HS-5 (cell line): ENCODE data around the gene DPYD.
"Not testable (repeated sequence)": the region's sequence is repeated elsewhere in the genome, so short reads cannot be mapped to it uniquely, and the experiment has no call there.

Source experiments
- DNase-seq: peaks from one replicate; pipeline ENCODE4 v3.0.0-alpha.2; 2012; ENCODE audit warnings: low read depth

The DPYD gene

GRCh38 chr1:97277891-97278654, 642.8 kb downstream of the DPYD start:
- DNase-seq = peak; percentile 71

DNA sequence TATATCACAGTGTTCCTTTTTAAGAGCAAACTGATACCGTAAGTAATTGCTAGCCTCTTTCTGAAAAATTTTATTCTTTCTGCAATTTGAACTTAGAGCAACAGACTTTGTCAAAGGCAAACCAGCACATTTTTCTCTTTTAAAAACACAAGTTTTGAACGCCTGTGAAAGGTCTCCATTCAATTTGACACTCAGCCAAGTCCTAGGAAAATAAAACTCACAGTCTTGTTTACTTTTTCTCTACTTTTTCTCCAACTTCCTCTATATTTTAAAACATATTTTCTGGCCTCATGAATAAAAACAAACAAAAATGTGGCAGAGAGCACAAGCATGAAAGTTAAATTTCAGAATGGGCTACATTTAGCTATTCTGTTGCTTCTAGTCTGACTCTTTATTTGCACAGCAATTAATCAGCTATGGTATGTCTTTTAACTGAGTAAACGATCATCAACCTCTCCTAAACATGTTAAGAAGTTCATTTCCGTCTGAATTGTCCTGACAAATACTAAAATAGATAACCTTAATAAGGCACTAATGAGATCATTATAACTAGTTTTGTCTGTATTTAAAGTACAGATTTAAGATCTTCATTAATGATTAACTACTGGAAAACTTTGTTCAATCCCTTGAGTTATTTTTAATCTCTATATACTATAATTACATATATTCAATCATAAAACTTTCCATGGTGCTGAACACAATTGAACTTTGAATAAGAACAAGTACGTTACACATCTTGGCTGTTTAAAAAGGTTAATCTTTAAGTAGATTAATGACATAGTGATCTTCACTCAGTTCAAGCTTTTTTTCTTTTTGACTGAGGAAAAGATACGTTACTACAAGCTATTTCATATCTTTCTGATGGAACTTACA, 648.7 kb downstream of the DPYD start:
- no peak for DNase-seq

- DNase-seq = no peak
Measured at GRCh38 chr1:97270508-97271307, 650.1 kb downstream of the DPYD start.

DNA sequence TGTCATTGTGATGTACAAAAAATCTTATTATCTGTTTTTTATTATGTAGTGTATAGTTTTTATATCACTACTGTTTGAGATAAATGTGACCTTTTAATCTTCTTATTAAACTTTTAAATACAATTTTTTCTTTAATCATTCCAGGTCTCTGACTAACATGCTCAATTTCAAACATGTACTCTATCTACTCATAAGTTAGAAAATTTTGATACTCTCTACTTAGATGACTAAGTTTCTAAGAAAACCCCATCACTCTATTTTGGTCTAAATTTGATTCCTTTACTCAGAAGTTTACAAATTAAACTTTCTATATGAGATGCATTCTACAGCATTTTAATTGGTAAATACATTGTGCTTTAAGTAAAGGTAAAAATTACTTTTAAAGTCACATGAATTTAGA, 655.2 kb downstream of the DPYD start:
- no peak for DNase-seq

DNA sequence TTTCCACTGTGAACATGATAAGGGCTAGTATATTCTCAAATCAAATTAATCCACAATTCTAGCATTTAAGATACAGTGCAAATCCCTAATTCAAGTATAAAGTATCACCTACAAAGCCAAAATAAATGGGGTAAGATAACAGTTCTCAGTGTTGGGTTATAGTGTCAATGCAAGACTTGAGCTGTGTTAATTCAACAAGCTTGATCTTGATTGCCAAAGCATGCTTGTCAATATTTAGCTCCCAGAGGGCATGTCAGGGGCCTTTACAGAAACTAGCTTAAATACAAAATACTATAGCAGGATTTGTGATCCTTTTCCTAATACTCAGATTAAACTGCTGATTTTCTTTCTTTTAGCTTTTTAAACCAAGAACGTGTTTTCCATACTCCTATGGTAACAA, 658.0 kb downstream of the DPYD start:
- no peak for DNase-seq

GRCh38 chr1:97258597-97258996, 662.2 kb downstream of the DPYD start:
- no peak for DNase-seq

- no peak for DNase-seq
Measured at GRCh38 chr1:97254731-97255463, 665.9 kb downstream of the DPYD start.

DNA sequence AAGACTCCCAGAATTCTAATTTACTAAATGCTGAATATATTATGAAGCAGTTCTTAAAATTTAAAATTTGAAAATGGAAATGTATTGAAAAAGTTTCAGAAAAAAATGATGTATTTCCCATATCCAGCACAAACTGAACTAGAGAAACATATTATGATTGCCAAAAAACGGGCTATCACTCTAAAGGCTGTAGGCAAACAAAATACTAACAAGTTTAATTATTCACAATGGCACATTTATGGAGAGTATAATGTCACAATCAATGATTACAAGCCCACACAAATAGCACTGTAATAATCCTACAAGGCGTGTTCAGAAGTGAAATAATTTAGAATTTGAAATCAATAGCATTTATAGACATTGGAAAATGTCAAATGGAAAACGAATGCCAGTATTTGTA, 667.9 kb downstream of the DPYD start:
- no peak for DNase-seq

- peak; percentile 48 for DNase-seq
Measured at GRCh38 chr1:97252076-97252475, 668.8 kb downstream of the DPYD start.

GRCh38 chr1:97247196-97247595, 673.6 kb downstream of the DPYD start:
- DNase-seq = no peak

GRCh38 chr1:97245682-97246081, 675.2 kb downstream of the DPYD start:
- DNase-seq = no peak

GRCh38 chr1:97245026-97245425, 675.8 kb downstream of the DPYD start:
- DNase-seq = no peak

GRCh38 chr1:97243973-97244560, 676.8 kb downstream of the DPYD start:
- DNase-seq = no peak

GRCh38 chr1:97238816-97239215, 682.0 kb downstream of the DPYD start:
- DNase-seq = no peak

DNA sequence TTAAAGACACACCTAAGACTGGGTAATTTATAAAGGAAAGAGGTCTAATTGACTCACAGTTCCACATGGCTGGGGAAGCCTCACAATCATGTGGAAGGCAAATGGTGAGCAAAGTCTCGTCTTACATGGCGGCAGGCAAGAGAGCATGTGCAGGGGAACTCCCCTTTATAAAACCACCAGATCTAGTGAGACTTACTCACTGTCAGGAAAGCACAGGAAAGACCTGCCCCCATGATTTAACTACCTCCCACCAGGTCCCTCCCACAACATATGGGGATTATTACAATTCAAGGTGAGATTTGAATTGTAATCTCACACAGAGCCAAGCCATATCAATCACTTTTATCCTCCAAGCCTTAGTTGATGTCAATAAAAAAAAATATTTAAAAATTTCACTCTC, 689.5 kb downstream of the DPYD start:
- DNase-seq = not testable (repeated sequence)

DNA sequence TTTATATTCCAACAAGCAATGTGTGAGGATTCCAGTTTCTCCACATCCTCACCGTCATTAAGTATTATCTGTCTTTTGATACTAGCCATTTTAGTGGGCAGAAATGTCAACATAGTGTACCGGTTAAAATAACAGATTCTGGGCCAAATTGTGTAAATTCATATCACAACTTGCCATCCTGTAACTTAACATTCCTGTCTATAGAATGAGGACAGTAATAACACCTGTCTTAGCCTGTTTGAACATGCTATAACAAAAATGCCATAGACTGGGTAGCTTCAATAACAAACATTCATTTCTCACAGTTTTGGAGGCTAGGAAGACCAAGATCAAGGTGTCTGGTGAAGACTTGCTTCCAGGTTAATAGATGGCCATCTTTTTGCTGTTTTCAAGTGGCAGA, 708.2 kb downstream of the DPYD start:
- DNase-seq = no peak

- DNase-seq = no peak
Measured at GRCh38 chr1:97210307-97210706, 710.5 kb downstream of the DPYD start.

GRCh38 chr1:97209381-97209957, 711.4 kb downstream of the DPYD start:
- no peak for DNase-seq

GRCh38 chr1:97207868-97208267, 713.0 kb downstream of the DPYD start:
- no peak for DNase-seq

- DNase-seq = no peak
Measured at GRCh38 chr1:97204468-97204867, 716.4 kb downstream of the DPYD start.
